GM12878 (cell line): ENCODE measurements around the gene LMOD3. TPM values are rescaled to one million over a fixed set of nuclear protein-coding genes. Genes with fewer than 3 reads are reported as not detected.
A peak's percentile ranks its signal among the peaks of the same experiment; 100 is the strongest.

Source experiments
- ATF2 ChIP-seq: IDR thresholded peaks from 2 replicates; pipeline ENCODE4 v1.6.1; 2012; ENCODE audit warnings: low read length, inconsistent platforms
- BCL11A ChIP-seq: IDR thresholded peaks from 2 replicates; pipeline ENCODE4 v1.6.1; 2011; ENCODE audit warnings: low read depth, low read length
- CEBPB ChIP-seq, 2 experiments: fragments of 150-350 bp in 1 of 2; IDR thresholded peaks; 2 replicates each; pipeline ENCODE4 v1.6.1; 2012 to 2014; ENCODE audit warnings: low read depth in 2 of 2, low read length in 2 of 2, borderline replicate concordance in 1 of 2, inconsistent platforms in 1 of 2
- CHD1 ChIP-seq: IDR thresholded peaks from 2 replicates; pipeline ENCODE4 v1.6.1; 2012; ENCODE audit warnings: low read depth, low read length, improper control_type of control experiment
- EED ChIP-seq: sonication (generic); IDR thresholded peaks from 2 replicates; pipeline ENCODE4 v1.6.1; 2016; ENCODE audit warnings: antibody characterized with exemption, low read depth
- EP300 ChIP-seq, 2 experiments: fragments of 150-350 bp in 1 of 2; IDR thresholded peaks; 2 replicates each; pipeline ENCODE4 v1.6.1; 2011 to 2012; ENCODE audit warnings: low read depth in 2 of 2, low read length in 2 of 2, borderline replicate concordance in 1 of 2, improper control_type of control experiment in 1 of 2, inconsistent platforms in 1 of 2; ENCODE audit not compliant: control insufficient read depth in 1 of 2
- ETV6 ChIP-seq, 2 experiments: fragments of 450-650 bp in 1 of 2; IDR thresholded peaks in 1 of 2; conservative IDR thresholded peaks in 1 of 2; 2 replicates each; pipeline ENCODE4 v1.6.1; 2014; ENCODE audit warnings: antibody characterized with exemption in 1 of 2, borderline replicate concordance in 1 of 2, low read depth in 1 of 2, mild to moderate bottlenecking in 1 of 2, moderate library complexity in 1 of 2
- GABPA ChIP-seq: IDR thresholded peaks from 2 replicates; pipeline ENCODE4 v1.6.1; 2014; ENCODE audit warnings: antibody characterized with exemption, low read depth, mild to moderate bottlenecking, inconsistent platforms
- GATAD2B ChIP-seq: fragments of 450-650 bp; conservative IDR thresholded peaks from 2 replicates; pipeline ENCODE4 v1.6.1; 2017; ENCODE audit warnings: low read depth, mild to moderate bottlenecking, moderate library complexity
- IRF4 ChIP-seq: IDR thresholded peaks from 2 replicates; pipeline ENCODE4 v1.6.1; 2011; ENCODE audit warnings: low read depth, low read length
- JUNB ChIP-seq: IDR thresholded peaks from 2 replicates; pipeline ENCODE4 v1.6.1; 2016; ENCODE audit warnings: antibody characterized with exemption, mild to moderate bottlenecking
- KAT2A ChIP-seq: conservative IDR thresholded peaks from 2 replicates; pipeline ENCODE4 v1.6.1; 2011; ENCODE audit warnings: low read depth, low read length; ENCODE audit not compliant: control insufficient read depth
- MLLT1 ChIP-seq: fragments of 450-650 bp; IDR thresholded peaks from 2 replicates; pipeline ENCODE4 v1.6.1; 2016; ENCODE audit warnings: mild to moderate bottlenecking
- MTA2 ChIP-seq: fragments of 450-650 bp; IDR thresholded peaks from 2 replicates; pipeline ENCODE4 v1.6.1; 2016; ENCODE audit warnings: low read depth, mild to moderate bottlenecking, moderate library complexity
- MXI1 ChIP-seq: fragments of 150-350 bp; IDR thresholded peaks from 2 replicates; pipeline ENCODE4 v1.6.1; 2011; ENCODE audit warnings: low read depth, mild to moderate bottlenecking, inconsistent platforms, low read length, improper control_type of control experiment
- PKNOX1 ChIP-seq: fragments of 450-650 bp; IDR thresholded peaks from 2 replicates; pipeline ENCODE4 v1.6.1; 2016; ENCODE audit warnings: mild to moderate bottlenecking
- PML ChIP-seq: IDR thresholded peaks from 2 replicates; pipeline ENCODE4 v1.6.1; 2012; ENCODE audit warnings: low read length, inconsistent platforms
- RUNX3 ChIP-seq: IDR thresholded peaks from 2 replicates; pipeline ENCODE4 v1.6.1; 2012; ENCODE audit warnings: low read length, inconsistent platforms
- SMC3 ChIP-seq: IDR thresholded peaks from 2 replicates; pipeline ENCODE4 v1.6.1; 2011; ENCODE audit warnings: low read length, improper control_type of control experiment, borderline replicate concordance
- TBL1XR1 ChIP-seq: IDR thresholded peaks from 2 replicates; pipeline ENCODE4 v1.6.1; 2012; ENCODE audit warnings: low read depth, low read length, improper control_type of control experiment
- ZNF687 ChIP-seq: fragments of 450-650 bp; IDR thresholded peaks from 2 replicates; pipeline ENCODE4 v1.6.1; 2017; ENCODE audit warnings: mild to moderate bottlenecking, moderate library complexity
- polyA plus RNA-seq, 11 experiments: library from polyadenylated mRNA; depleted of rRNA in 4 of 11; unstranded in 6 of 11; stranded (reverse) in 5 of 11; fragments of >200 nt; fragmentation: Nextera tagmentation in 4 of 11; fragmentation: Illumina TruSeq in 1 of 11; extraction: Ambion mirVana in 4 of 11; extraction: Trizol in 1 of 11; gene quantifications; 1 replicate in 1 of 11; 2 replicates in 10 of 11; pipeline versions ENCODE4 v1.2.1 to v1.2.3, GENCODE V29; 2011 to 2016; ENCODE audit warnings: inconsistent platforms in 2 of 11, missing spikeins in 2 of 11, low read depth in 1 of 11
- total RNA-seq, 4 experiments: library from RNA; depleted of rRNA in 3 of 4; stranded (reverse); fragments of >200 nt in 3 of 4; fragmentation: Illumina TruSeq in 1 of 4; extraction: Trizol in 1 of 4; gene quantifications; 2 replicates each; pipeline versions ENCODE4 v1.2.1 to v1.2.3, GENCODE V29; 2013 to 2021

LMOD3 gene
- total and polyA plus RNA-seq, 10 of the 15 experiments (the other 5 are each of a cell fraction or from before 2014, with no cell fraction given) = 0.04 to 0.20 (median 0.09) TPM; not detected in 1

GRCh38 chr3:69084326-69085167 lies 37.8 kb downstream of the LMOD3 start, which contains the start of gene ARL6IP5 (continued):
- TF ChIP-seq ZNF687 (peak; percentile 39; the same call in 1 of the 2 replicates), MLLT1 (peak; percentile 88), PML (peak; percentile 65; the same call in 1 of the 2 replicates), JUNB (0 out of 2 replicates have a peak, but pooled peaks have one; percentile 31), PKNOX1 (peak; percentile 81), MTA2 (peak; percentile 67), CEBPB (IDR thresholded peaks at IDR 0.05; ENCODE audit: borderline replicate concordance in 1 of 2, low read depth in 2 of 2, low read length in 2 of 2) (peak in 1 of 2 experiments; percentile 56; a peak in 1 of 4 replicates), MXI1 (peak; percentile 73; the same call in 1 of the 2 replicates), IRF4 (peak; percentile 63; the same call in 1 of the 2 replicates), SMC3 (no peak), GABPA (no peak), EP300 (IDR thresholded peaks at IDR 0.05; ENCODE audit: borderline replicate concordance in 1 of 2, control insufficient read depth in 1 of 2, low read depth in 2 of 2, low read length in 2 of 2) (peak; percentile 22 to 65; a peak in 1 of 4 replicates), KAT2A (no peak), GATAD2B (peak; percentile 71; the same call in 1 of the 2 replicates), BCL11A (0 out of 2 replicates have a peak, but pooled peaks have one; percentile 26), ATF2 (peak; percentile 21; the same call in 1 of the 2 replicates), CHD1 (no peak), EED (peak; percentile 91), TBL1XR1 (0 out of 2 replicates have a peak, but pooled peaks have one; percentile 66), ETV6 (conservative IDR thresholded peaks at IDR 0.05 in 1 of 2, IDR thresholded peaks at IDR 0.05 in 1 of 2; ENCODE audit: borderline replicate concordance in 1 of 2, low read depth in 1 of 2) (peak in 1 of 2 experiments; percentile 70; a peak in 1 of 4 replicates), RUNX3 (peak; percentile 92)
